ENCODE results near the gene NSMF.

- no peak for TF ChIP-seq EZH2 (IDR thresholded peaks at IDR 0.05; ENCODE audit: borderline replicate concordance, low read length)
- TF ChIP-seq, protein P1, sequence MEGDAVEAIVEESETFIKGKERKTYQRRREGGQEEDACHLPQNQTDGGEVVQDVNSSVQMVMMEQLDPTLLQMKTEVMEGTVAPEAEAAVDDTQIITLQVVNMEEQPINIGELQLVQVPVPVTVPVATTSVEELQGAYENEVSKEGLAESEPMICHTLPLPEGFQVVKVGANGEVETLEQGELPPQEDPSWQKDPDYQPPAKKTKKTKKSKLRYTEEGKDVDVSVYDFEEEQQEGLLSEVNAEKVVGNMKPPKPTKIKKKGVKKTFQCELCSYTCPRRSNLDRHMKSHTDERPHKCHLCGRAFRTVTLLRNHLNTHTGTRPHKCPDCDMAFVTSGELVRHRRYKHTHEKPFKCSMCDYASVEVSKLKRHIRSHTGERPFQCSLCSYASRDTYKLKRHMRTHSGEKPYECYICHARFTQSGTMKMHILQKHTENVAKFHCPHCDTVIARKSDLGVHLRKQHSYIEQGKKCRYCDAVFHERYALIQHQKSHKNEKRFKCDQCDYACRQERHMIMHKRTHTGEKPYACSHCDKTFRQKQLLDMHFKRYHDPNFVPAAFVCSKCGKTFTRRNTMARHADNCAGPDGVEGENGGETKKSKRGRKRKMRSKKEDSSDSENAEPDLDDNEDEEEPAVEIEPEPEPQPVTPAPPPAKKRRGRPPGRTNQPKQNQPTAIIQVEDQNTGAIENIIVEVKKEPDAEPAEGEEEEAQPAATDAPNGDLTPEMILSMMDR (IDR thresholded peaks at IDR 0.05; ENCODE audit: low read length), result no peak
Measured at GRCh38 chr9:137410891-137411249, 48.3 kb downstream of the NSMF start.
